ENCODE results near the gene UBL4B.

GRCh38 chr1:110155878-110156522 lies 43.8 kb downstream of the UBL4B start:
- no peak for TF ChIP-seq POLR2AphosphoS5 (IDR thresholded peaks at IDR 0.05; ENCODE audit: low read depth, low read length)
- TF ChIP-seq TAF1 (IDR thresholded peaks at IDR 0.05; ENCODE audit: borderline replicate concordance, low read depth, low read length): no peak
